GM23338 (cell line): ENCODE results near the gene LYST. TPM values are rescaled to one million over a fixed set of nuclear protein-coding genes. Genes with fewer than 3 reads are reported as not detected.

Experiments used
- ATAC-seq: fragments of 200-7000 bp; cut with Tn5 transposase; 3 replicates; pipeline ENCODE4 v1.9.1; 2020
- DNase-seq: peaks from one replicate; pipeline ENCODE4 v3.0.0-alpha.2; 2015; ENCODE audit warnings: low spot score
- H2AFZ ChIP-seq: fragments of 200-600 bp; sonication (generic); 2 replicates; pipeline ENCODE4 v1.8.0; 2016; ENCODE audit warnings: antibody characterized with exemption, mild to moderate bottlenecking, moderate library complexity
- H3F3A ChIP-seq: fragments of 200-600 bp; sonication (generic); replicated peaks from 2 replicates; pipeline ENCODE4 v1.8.0; 2017; ENCODE audit warnings: antibody characterized with exemption, mixed run types, low read depth
- H3K27ac ChIP-seq: fragments of 200-600 bp; sonication (generic); 2 replicates; pipeline ENCODE4 v1.6.1; 2016; ENCODE audit warnings: low read depth
- H3K27me3 ChIP-seq: fragments of 200-600 bp; sonication (generic); 2 replicates; pipeline ENCODE4 v1.8.0; 2016; ENCODE audit warnings: mild to moderate bottlenecking, mixed run types, moderate library complexity; ENCODE audit not compliant: insufficient read depth
- H3K36me3 ChIP-seq: fragments of 200-600 bp; sonication (generic); 2 replicates; pipeline ENCODE4 v1.8.0; 2016; ENCODE audit warnings: mild to moderate bottlenecking; ENCODE audit not compliant: insufficient read depth
- H3K4me1 ChIP-seq: fragments of 200-600 bp; sonication (generic); 2 replicates; pipeline ENCODE4 v1.8.0; 2016; ENCODE audit warnings: mild to moderate bottlenecking, moderate library complexity; ENCODE audit not compliant: insufficient read depth
- H3K4me2 ChIP-seq: fragments of 200-600 bp; sonication (generic); 2 replicates; pipeline ENCODE4 v1.7.1; 2017; ENCODE audit warnings: mixed run types
- H3K4me3 ChIP-seq: fragments of 200-600 bp; sonication (generic); 2 replicates; pipeline ENCODE4 v1.6.1; 2016; ENCODE audit warnings: mixed run types
- H3K79me2 ChIP-seq: fragments of 200-600 bp; sonication (generic); replicated peaks from 2 replicates; pipeline ENCODE4 v1.8.0; 2017; ENCODE audit warnings: mild to moderate bottlenecking; ENCODE audit not compliant: insufficient read depth
- H3K9me2 ChIP-seq: fragments of 200-600 bp; sonication (generic); 2 replicates; pipeline ENCODE4 v1.8.0; 2017; ENCODE audit not compliant: insufficient read depth
- H4K20me1 ChIP-seq: fragments of 200-600 bp; sonication (generic); replicated peaks from 2 replicates; pipeline ENCODE4 v1.8.0; 2017; ENCODE audit warnings: mild to moderate bottlenecking; ENCODE audit not compliant: insufficient read depth
- H3K27ac Mint-ChIP-seq: 2 replicates; pipeline ENCODE4 v1.8.0; 2020; ENCODE audit warnings: inconsistent platforms, mild to moderate bottlenecking, moderate library complexity, mixed read lengths
- H3K27me3 Mint-ChIP-seq: 3 replicates; pipeline ENCODE4 v1.8.0; 2022; ENCODE audit warnings: low read depth, mild to moderate bottlenecking, moderate library complexity, mixed read lengths, inconsistent platforms; ENCODE audit not compliant: insufficient read depth, poor library complexity
- H3K36me3 Mint-ChIP-seq: 3 replicates; pipeline ENCODE4 v1.8.0; 2021; ENCODE audit warnings: low read depth, mild to moderate bottlenecking, inconsistent platforms, moderate library complexity, mixed read lengths
- H3K4me1 Mint-ChIP-seq: 3 replicates; pipeline ENCODE4 v1.8.0; 2020; ENCODE audit warnings: mild to moderate bottlenecking, inconsistent platforms, mixed read lengths
- H3K4me3 Mint-ChIP-seq: 3 replicates; pipeline ENCODE4 v1.8.0; 2021; ENCODE audit warnings: moderate library complexity, mild to moderate bottlenecking, inconsistent platforms, mixed read lengths
- H3K9me3 Mint-ChIP-seq: 3 replicates; pipeline ENCODE4 v1.8.0; 2020; ENCODE audit warnings: moderate library complexity, mild to moderate bottlenecking, inconsistent platforms, mixed read lengths
- CREB1 ChIP-seq: fragments of 250-450 bp; sonication (Bioruptor Pico); IDR thresholded peaks from 2 replicates; pipeline ENCODE4 v1.5.0; 2020; ENCODE audit warnings: low read depth, mild to moderate bottlenecking, moderate library complexity
- ETS1 ChIP-seq: IDR thresholded peaks from 2 replicates; pipeline ENCODE4 v1.6.1; 2016; ENCODE audit warnings: antibody characterized with exemption
- NANOG ChIP-seq: IDR thresholded peaks from 2 replicates; pipeline ENCODE4 v1.6.1; 2016; ENCODE audit warnings: antibody characterized with exemption, borderline replicate concordance
- REST ChIP-seq: IDR thresholded peaks from one replicate; pipeline ENCODE4 v1.6.1; 2018; ENCODE audit warnings: antibody characterized with exemption; ENCODE audit not compliant: unreplicated experiment
- STAT1 ChIP-seq: IDR thresholded peaks from one replicate; pipeline ENCODE4 v1.6.1; 2016; ENCODE audit warnings: antibody characterized with exemption; ENCODE audit not compliant: unreplicated experiment
- ZNF331 ChIP-seq: fragments of 250-450 bp; sonication (Bioruptor Pico); IDR thresholded peaks from 2 replicates; pipeline ENCODE4 v1.5.0; 2020; ENCODE audit warnings: low read depth, mild to moderate bottlenecking, moderate library complexity
- ZNF462 ChIP-seq: fragments of 250-450 bp; sonication (Bioruptor Pico); IDR thresholded peaks from 2 replicates; pipeline ENCODE4 v1.5.0; 2020; ENCODE audit warnings: mild to moderate bottlenecking, moderate library complexity
- polyA plus RNA-seq: library from polyadenylated mRNA; unstranded; fragments of >200 nt; fragmentation: Nextera tagmentation; extraction: Ambion mirVana; gene quantifications from 2 replicates; pipeline ENCODE4 v1.2.1, GENCODE V29; 2016
- total RNA-seq: library from RNA; depleted of rRNA; stranded (reverse); fragments of >200 nt; shearing (Covaris generic); gene quantifications from 2 replicates; pipeline ENCODE4 v1.2.3, GENCODE V29; 2014

The LYST gene
- total and polyA plus RNA-seq, 2 experiments from 2014 or later: 0.21 to 1.0 TPM

GRCh38 chr1:235874261-235874660 lies 7.6 kb upstream of the LYST start:
- H3K36me3 ChIP-seq: no peaks in the 10 kb centered on the region
- no peaks in the 10 kb centered on the region for H4K20me1 ChIP-seq
- no peak overlapping the region for H3K4me3 ChIP-seq
- Mint-ChIP-seq H3K36me3 (no peaks in the 10 kb centered on the region), H3K27me3 (peaks cover 2% of the 10 kb centered on the region), H3K27ac (no peak overlapping the region), H3K4me3 (no peak overlapping the region), H3K4me1 (no peaks in the 10 kb centered on the region), H3K9me3 (no peaks in the 10 kb centered on the region)
- H3K4me1 ChIP-seq: no peaks in the 10 kb centered on the region
- H3K9me2 ChIP-seq: no peaks in the 10 kb centered on the region
- H3K27me3 ChIP-seq: no peaks in the 10 kb centered on the region
- no peaks in the 10 kb centered on the region for H3K79me2 ChIP-seq
- no peak overlapping the region for H3K4me2 ChIP-seq
- peak overlapping the region; percentile 68; the same call in 1 of the 2 replicates for H2AFZ ChIP-seq
- TF ChIP-seq ZNF331 (CRISPR knock-in tag) (no peak), NANOG (no peak), REST (no peak), CREB1 (CRISPR knock-in tag) (no peak), ZNF462 (CRISPR knock-in tag) (no peak), ETS1 (no peak), STAT1 (no peak)
- no peaks in the 10 kb centered on the region for H3F3A ChIP-seq
- DNase-seq (no peak), ATAC-seq (no peak)
- H3K27ac ChIP-seq: no peak overlapping the region
